ENCODE measurements around the gene CDS2. TPM values are rescaled to one million over a fixed set of nuclear protein-coding genes. Genes with fewer than 3 reads are reported as not detected.

CDS2 gene
- total RNA-seq, 2 experiments from 2014 or later = 16.6 to 42.8 TPM

DNA sequence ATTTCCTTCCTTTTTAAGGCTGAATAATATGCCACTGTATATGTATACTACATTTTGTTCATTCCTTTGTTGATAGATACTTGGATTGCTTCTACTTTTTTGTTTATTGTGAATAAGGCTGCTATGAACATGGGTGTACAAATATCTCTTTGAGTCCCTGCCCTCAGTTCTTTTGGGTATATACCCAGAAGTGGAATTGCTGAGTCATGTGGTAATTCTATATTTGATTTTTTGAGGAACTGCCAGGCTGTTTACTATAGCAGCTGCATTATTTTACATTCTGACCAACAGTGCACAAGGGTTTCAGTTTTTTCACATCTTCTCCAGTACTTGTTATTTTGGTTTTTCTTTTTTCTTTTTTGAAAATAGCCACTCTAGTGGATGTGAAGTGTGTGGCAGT lies 34.1 kb downstream of the CDS2 start:
- Histone ChIP-seq H3K4me3 (ENCODE audit: low read depth, low read length, poor library complexity, severe bottlenecking) (no peak overlapping the region), H3K36me3 (ENCODE audit: insufficient read depth, low read length) (peaks cover 3% of the 10 kb centered on the region; the same call in 1 of the 2 replicates), H3K4me2 (ENCODE audit: low read length) (no peak overlapping the region), H2AFZ (ENCODE audit: low read length) (no peak overlapping the region), H4K20me1 (ENCODE audit: insufficient read depth, low read length) (no peaks in the 10 kb centered on the region), H3K27ac (ENCODE audit: low read depth, low read length, poor library complexity, severe bottlenecking) (no peak overlapping the region), H3K79me2 (ENCODE audit: insufficient read depth, low read depth, low read length) (no peaks in the 10 kb centered on the region), H3K9me3 (ENCODE audit: low read length) (no peaks in the 10 kb centered on the region), H3K4me1 (ENCODE audit: insufficient read depth, low read length, poor library complexity, severe bottlenecking) (peaks cover 21% of the 10 kb centered on the region), H3K9me2 (ENCODE audit: insufficient read depth, low read length) (no peaks in the 10 kb centered on the region)
- intact Hi-C loops (cut with micrococcal nuclease; ENCODE audit: unreplicated experiment) = no loop called here
- ChIA-PET CTCF (ENCODE audit: unreplicated experiment) (no interaction called here), POLR2A (interaction anchor here (0.6 kb wide), 1 partner anchor 67 kb away, joined by 3 read pairs; no protein-coding TSS in a partner anchor)
- TF ChIP-seq EZH2phosphoT487 (IDR thresholded peaks at IDR 0.05; ENCODE audit: borderline replicate concordance, low read depth, low read length) = no peak
- TF ChIP-seq, protein P1, sequence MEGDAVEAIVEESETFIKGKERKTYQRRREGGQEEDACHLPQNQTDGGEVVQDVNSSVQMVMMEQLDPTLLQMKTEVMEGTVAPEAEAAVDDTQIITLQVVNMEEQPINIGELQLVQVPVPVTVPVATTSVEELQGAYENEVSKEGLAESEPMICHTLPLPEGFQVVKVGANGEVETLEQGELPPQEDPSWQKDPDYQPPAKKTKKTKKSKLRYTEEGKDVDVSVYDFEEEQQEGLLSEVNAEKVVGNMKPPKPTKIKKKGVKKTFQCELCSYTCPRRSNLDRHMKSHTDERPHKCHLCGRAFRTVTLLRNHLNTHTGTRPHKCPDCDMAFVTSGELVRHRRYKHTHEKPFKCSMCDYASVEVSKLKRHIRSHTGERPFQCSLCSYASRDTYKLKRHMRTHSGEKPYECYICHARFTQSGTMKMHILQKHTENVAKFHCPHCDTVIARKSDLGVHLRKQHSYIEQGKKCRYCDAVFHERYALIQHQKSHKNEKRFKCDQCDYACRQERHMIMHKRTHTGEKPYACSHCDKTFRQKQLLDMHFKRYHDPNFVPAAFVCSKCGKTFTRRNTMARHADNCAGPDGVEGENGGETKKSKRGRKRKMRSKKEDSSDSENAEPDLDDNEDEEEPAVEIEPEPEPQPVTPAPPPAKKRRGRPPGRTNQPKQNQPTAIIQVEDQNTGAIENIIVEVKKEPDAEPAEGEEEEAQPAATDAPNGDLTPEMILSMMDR (conservative IDR thresholded peaks at IDR 0.05; ENCODE audit: low read length) = no peak
- BruUV-seq (replicated peaks) = no TSS peak
- DNase-seq (ENCODE audit: low spot score) = no peak

DNA sequence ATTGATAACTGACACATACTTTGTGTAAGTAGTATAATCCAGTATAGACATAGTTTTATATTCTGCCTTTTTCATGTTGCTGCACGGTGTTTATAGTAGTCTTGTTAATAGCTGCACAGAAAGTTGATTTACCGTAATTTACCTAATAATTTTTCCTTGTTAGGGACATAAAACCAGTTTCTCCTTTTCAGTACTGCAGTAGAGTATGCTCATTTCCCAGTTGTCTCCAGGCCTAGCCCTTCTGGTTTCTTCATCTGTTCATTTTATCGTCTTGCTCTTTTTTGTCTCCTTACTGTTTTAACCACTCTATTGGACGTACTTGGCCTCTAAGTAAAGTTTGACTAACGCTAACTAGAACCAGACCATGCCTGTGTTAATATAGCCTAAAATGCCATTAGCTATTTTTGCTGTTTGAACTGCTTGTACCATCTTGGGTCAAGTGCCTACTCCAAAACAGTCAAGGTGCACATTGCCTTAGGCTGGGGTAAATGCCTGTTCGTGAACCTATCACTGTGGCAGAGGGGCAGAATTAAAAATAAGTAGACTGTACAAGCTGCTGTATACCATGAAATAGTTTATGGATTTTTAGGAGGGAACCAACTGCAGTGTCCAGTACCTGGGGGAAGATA lies 34.8 kb downstream of the CDS2 start:
- TF ChIP-seq, protein P1 (conservative IDR thresholded peaks at IDR 0.05; ENCODE audit: low read length) = no peak
- TF ChIP-seq EZH2phosphoT487 (IDR thresholded peaks at IDR 0.05; ENCODE audit: borderline replicate concordance, low read depth, low read length) = no peak
- Histone ChIP-seq H3K79me2 (ENCODE audit: insufficient read depth, low read depth, low read length) (no peaks in the 10 kb centered on the region), H4K20me1 (ENCODE audit: insufficient read depth, low read length) (no peaks in the 10 kb centered on the region), H3K9me2 (ENCODE audit: insufficient read depth, low read length) (no peaks in the 10 kb centered on the region), H3K27ac (ENCODE audit: low read depth, low read length, poor library complexity, severe bottlenecking) (no peak overlapping the region), H3K9me3 (ENCODE audit: low read length) (no peaks in the 10 kb centered on the region), H3K4me3 (ENCODE audit: low read depth, low read length, poor library complexity, severe bottlenecking) (no peak overlapping the region), H3K4me1 (ENCODE audit: insufficient read depth, low read length, poor library complexity, severe bottlenecking) (peaks cover 21% of the 10 kb centered on the region), H2AFZ (ENCODE audit: low read length) (no peak overlapping the region), H3K36me3 (ENCODE audit: insufficient read depth, low read length) (peaks cover 3% of the 10 kb centered on the region; the same call in 1 of the 2 replicates), H3K4me2 (ENCODE audit: low read length) (no peak overlapping the region)
- intact Hi-C loops (cut with micrococcal nuclease; ENCODE audit: unreplicated experiment) = no loop called here
- no peak for DNase-seq (ENCODE audit: low spot score)
- ChIA-PET POLR2A (interaction anchor here (0.6 to 0.7 kb wide), 2 partner anchors 28 to 66 kb away, joined by 3 read pairs; no protein-coding TSS in a partner anchor), CTCF (ENCODE audit: unreplicated experiment) (no interaction called here)
- BruUV-seq (replicated peaks) = no TSS peak

All from OCI-LY7 (cell line).